ENCODE data around the gene CKAP2.
"Not testable (repeated sequence)": the region's sequence is repeated elsewhere in the genome, so short reads cannot be mapped to it uniquely, and the experiment has no call there.

The CKAP2 gene

GRCh38 chr13:52454459-52454819 is 839 bp upstream of the CKAP2 start:
- peak; percentile 37 for DNase-seq

- peak; percentile 66 for DNase-seq
Observed at GRCh38 chr13:52455677-52456041, 381 bp downstream of the CKAP2 start.

- no peak for DNase-seq
Observed at GRCh38 chr13:52459668-52460067, 4.4 kb downstream of the CKAP2 start.

- no peak for DNase-seq
Observed at GRCh38 chr13:52461265-52461664, 6.0 kb downstream of the CKAP2 start.

GRCh38 chr13:52463526-52463925 is 8.2 kb downstream of the CKAP2 start:
- DNase-seq = no peak

- not testable (repeated sequence) for DNase-seq
Observed at GRCh38 chr13:52468487-52468886, 13.2 kb downstream of the CKAP2 start.

GRCh38 chr13:52480677-52481428 is 25.6 kb downstream of the CKAP2 start:
- not testable (repeated sequence) for DNase-seq

GRCh38 chr13:52487078-52487477 is 31.8 kb downstream of the CKAP2 start:
- DNase-seq = not testable (repeated sequence)

GRCh38 chr13:52488763-52489162 is 33.5 kb downstream of the CKAP2 start:
- DNase-seq = not testable (repeated sequence)

GRCh38 chr13:52491015-52491414 is 35.7 kb downstream of the CKAP2 start:
- not testable (repeated sequence) for DNase-seq

GRCh38 chr13:52494241-52494640 is 39.0 kb downstream of the CKAP2 start:
- not testable (repeated sequence) for DNase-seq

- not testable (repeated sequence) for DNase-seq
Observed at GRCh38 chr13:52497979-52498378, 42.7 kb downstream of the CKAP2 start.

- not testable (repeated sequence) for DNase-seq
Observed at GRCh38 chr13:52502277-52502676, 47.0 kb downstream of the CKAP2 start.

GRCh38 chr13:52505843-52506242 is 50.6 kb downstream of the CKAP2 start:
- not testable (repeated sequence) for DNase-seq

GRCh38 chr13:52509532-52509931 is 54.3 kb downstream of the CKAP2 start:
- DNase-seq = not testable (repeated sequence)

GRCh38 chr13:52510221-52510797 is 55.0 kb downstream of the CKAP2 start:
- not testable (repeated sequence) for DNase-seq

- not testable (repeated sequence) for DNase-seq
Observed at GRCh38 chr13:52511598-52511997, 56.3 kb downstream of the CKAP2 start.

- not testable (repeated sequence) for DNase-seq
Observed at GRCh38 chr13:52513957-52514596, 58.8 kb downstream of the CKAP2 start.

- DNase-seq = not testable (repeated sequence)
Observed at GRCh38 chr13:52523323-52523722, 68.0 kb downstream of the CKAP2 start.
